ENCODE data around the gene HK2. TPM values are rescaled to one million over a fixed set of nuclear protein-coding genes. Genes with fewer than 3 reads are reported as not detected.

The HK2 gene
- total RNA-seq, 1 donor from 2014 or later, result 6.8 TPM

DNA sequence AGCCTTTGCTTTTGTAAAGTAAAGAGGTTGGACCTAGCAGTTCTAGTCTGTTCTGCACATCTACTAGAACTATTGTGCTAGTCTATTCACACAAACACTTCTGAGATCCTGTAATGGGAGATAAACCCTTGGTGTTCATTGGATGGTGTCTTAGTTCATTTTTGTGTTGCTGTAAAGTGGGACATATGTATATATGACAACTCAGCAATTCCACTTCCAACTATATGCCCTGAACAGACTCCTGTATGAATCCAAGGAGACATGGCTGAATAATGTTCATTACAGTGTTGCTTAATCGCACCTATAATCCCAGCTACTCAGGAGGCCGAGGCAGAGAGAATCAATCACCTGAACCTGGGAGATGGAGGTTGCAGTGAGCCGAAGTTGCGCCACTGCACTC lies 23.3 kb downstream of the HK2 start:
- H3K27ac ChIP-seq, result no peak overlapping the region
- TF ChIP-seq, protein P1, sequence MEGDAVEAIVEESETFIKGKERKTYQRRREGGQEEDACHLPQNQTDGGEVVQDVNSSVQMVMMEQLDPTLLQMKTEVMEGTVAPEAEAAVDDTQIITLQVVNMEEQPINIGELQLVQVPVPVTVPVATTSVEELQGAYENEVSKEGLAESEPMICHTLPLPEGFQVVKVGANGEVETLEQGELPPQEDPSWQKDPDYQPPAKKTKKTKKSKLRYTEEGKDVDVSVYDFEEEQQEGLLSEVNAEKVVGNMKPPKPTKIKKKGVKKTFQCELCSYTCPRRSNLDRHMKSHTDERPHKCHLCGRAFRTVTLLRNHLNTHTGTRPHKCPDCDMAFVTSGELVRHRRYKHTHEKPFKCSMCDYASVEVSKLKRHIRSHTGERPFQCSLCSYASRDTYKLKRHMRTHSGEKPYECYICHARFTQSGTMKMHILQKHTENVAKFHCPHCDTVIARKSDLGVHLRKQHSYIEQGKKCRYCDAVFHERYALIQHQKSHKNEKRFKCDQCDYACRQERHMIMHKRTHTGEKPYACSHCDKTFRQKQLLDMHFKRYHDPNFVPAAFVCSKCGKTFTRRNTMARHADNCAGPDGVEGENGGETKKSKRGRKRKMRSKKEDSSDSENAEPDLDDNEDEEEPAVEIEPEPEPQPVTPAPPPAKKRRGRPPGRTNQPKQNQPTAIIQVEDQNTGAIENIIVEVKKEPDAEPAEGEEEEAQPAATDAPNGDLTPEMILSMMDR (IDR thresholded peaks at IDR 0.05), result no peak
- no peak overlapping the region for H3K4me3 ChIP-seq
- no peak for DNase-seq (ENCODE audit: low spot score in 2 of 2)
- H3K27me3 ChIP-seq, result no peaks in the 10 kb centered on the region
- H3K36me3 ChIP-seq, result peaks cover 7 to 12% of the 10 kb centered on the region in 2 donors
- no peaks in the 10 kb centered on the region for H3K9me3 ChIP-seq
- no peaks in the 10 kb centered on the region for H3K4me1 ChIP-seq
- intact Hi-C loops (cut with DNase I), result no loop called here

GRCh38 chr2:74857725-74858124 lies 23.8 kb downstream of the HK2 start:
- no peaks in the 10 kb centered on the region for H3K9me3 ChIP-seq
- intact Hi-C loops (cut with DNase I), result no loop called here
- no peaks in the 10 kb centered on the region for H3K27me3 ChIP-seq
- H3K27ac ChIP-seq, result no peak overlapping the region
- H3K36me3 ChIP-seq, result peaks cover 7 to 12% of the 10 kb centered on the region in 2 donors
- DNase-seq (ENCODE audit: low spot score in 2 of 2), result no peak
- H3K4me3 ChIP-seq, result no peak overlapping the region
- TF ChIP-seq, protein P1 (IDR thresholded peaks at IDR 0.05), result no peak
- no peaks in the 10 kb centered on the region for H3K4me1 ChIP-seq

- DNase-seq (ENCODE audit: low spot score in 2 of 2), result no peak
- Histone ChIP-seq H3K4me3 (no peak overlapping the region), H3K36me3 (peaks cover 7 to 12% of the 10 kb centered on the region in 2 donors), H3K27ac (no peak overlapping the region), H3K9me3 (no peaks in the 10 kb centered on the region), H3K4me1 (no peaks in the 10 kb centered on the region), H3K27me3 (no peaks in the 10 kb centered on the region)
- TF ChIP-seq, protein P1 (IDR thresholded peaks at IDR 0.05), result no peak
- intact Hi-C loops (cut with DNase I), result no loop called here
Observed at GRCh38 chr2:74858281-74858680, 24.4 kb downstream of the HK2 start.

- Histone ChIP-seq H3K27me3 (no peaks in the 10 kb centered on the region), H3K4me3 (no peak overlapping the region)
- intact Hi-C loops (cut with DNase I), result no loop called here
Observed at GRCh38 chr2:74860079-74860478, 26.2 kb downstream of the HK2 start.

GRCh38 chr2:74860521-74860920 lies 26.6 kb downstream of the HK2 start:
- intact Hi-C loops (cut with DNase I), result no loop called here
- Histone ChIP-seq H3K4me3 (no peak overlapping the region), H3K27ac (no peak overlapping the region), H3K36me3 (no peaks in the 10 kb centered on the region), H3K4me1 (no peaks in the 10 kb centered on the region), H3K9me3 (no peaks in the 10 kb centered on the region), H3K27me3 (no peaks in the 10 kb centered on the region)
- DNase-seq (ENCODE audit: low spot score in 2 of 2), result no peak
- TF ChIP-seq, protein P1 (IDR thresholded peaks at IDR 0.05), result no peak

More at GRCh38 chr2:74860079-74860478, 26.2 kb downstream of the HK2 start:
- Histone ChIP-seq H3K9me3 (no peaks in the 10 kb centered on the region), H3K36me3 (peaks cover 0 to under 1% of the 10 kb centered on the region in 2 donors), H3K27ac (no peak overlapping the region), H3K4me1 (no peaks in the 10 kb centered on the region)
- TF ChIP-seq, protein P1 (IDR thresholded peaks at IDR 0.05), result no peak
- no peak for DNase-seq (ENCODE audit: low spot score in 2 of 2)

- no peaks in the 10 kb centered on the region for H3K4me1 ChIP-seq
- no peak overlapping the region for H3K27ac ChIP-seq
- TF ChIP-seq, protein P1 (IDR thresholded peaks at IDR 0.05), result no peak
- no peaks in the 10 kb centered on the region for H3K9me3 ChIP-seq
- no peaks in the 10 kb centered on the region for H3K36me3 ChIP-seq
- H3K27me3 ChIP-seq, result no peaks in the 10 kb centered on the region
- intact Hi-C loops (cut with DNase I), result no loop called here
- DNase-seq (ENCODE audit: low spot score in 2 of 2), result no peak
- H3K4me3 ChIP-seq, result no peak overlapping the region
Observed at GRCh38 chr2:74861531-74861930, 27.6 kb downstream of the HK2 start.

Measured in ascending aorta (tissue), 2 donors.